Measurements from ENCODE around the gene FLNC.

Gene FLNC

DNA sequence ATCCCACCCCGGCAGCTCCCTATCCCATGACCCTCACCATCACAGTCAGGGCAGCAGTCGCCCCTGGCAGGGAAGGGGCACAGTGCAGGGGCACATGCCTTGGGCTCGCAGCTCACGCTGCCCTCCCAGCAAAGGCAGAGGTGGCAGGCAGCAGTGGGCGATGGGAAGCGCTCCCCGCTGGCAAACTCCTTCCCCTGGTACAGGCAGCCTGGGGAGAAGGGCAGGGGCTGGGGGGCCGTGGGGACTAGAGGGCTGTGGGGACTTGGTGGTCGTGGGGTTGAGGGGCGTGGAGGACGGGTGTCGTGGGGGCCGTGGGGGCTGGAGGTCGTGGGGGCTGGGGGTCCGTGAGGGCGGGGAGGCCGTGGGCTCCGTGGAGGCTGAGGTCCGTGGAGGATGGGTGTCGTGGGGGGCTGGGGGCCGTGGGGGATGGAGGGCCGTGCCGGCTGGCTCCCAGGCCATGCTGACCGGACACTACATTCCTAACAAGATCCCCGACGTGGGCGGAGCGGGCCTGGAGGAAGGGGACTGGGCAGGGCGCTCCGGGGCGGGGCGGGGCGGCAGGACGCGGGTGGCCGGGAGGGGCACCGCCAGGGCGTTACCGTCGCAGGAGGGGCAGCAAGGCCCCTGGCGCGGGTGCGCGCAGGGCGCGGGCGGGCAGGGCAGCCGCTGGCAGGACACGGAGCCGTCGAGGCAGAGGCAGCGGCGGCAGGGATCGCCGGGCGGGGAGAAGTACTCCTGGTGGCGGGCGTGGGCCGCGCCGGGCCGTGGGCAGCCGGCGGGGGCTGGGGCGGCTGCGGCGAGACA is 60.3 kb downstream of the FLNC start:
- H2AFZ ChIP-seq (ENCODE audit: low read length), result no peak overlapping the region
- no peak for TF ChIP-seq EZH2phosphoT487 (IDR thresholded peaks at IDR 0.05; ENCODE audit: borderline replicate concordance)
- TF ChIP-seq, protein P1, sequence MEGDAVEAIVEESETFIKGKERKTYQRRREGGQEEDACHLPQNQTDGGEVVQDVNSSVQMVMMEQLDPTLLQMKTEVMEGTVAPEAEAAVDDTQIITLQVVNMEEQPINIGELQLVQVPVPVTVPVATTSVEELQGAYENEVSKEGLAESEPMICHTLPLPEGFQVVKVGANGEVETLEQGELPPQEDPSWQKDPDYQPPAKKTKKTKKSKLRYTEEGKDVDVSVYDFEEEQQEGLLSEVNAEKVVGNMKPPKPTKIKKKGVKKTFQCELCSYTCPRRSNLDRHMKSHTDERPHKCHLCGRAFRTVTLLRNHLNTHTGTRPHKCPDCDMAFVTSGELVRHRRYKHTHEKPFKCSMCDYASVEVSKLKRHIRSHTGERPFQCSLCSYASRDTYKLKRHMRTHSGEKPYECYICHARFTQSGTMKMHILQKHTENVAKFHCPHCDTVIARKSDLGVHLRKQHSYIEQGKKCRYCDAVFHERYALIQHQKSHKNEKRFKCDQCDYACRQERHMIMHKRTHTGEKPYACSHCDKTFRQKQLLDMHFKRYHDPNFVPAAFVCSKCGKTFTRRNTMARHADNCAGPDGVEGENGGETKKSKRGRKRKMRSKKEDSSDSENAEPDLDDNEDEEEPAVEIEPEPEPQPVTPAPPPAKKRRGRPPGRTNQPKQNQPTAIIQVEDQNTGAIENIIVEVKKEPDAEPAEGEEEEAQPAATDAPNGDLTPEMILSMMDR (conservative IDR thresholded peaks at IDR 0.05; ENCODE audit: low read length), result no peak
- H3F3A ChIP-seq (ENCODE audit: low read depth), result no peaks in the 10 kb centered on the region
- no peaks in the 10 kb centered on the region for H3K4me1 ChIP-seq (ENCODE audit: insufficient read depth, low read length, poor library complexity, severe bottlenecking)
- H3K27me3 ChIP-seq (ENCODE audit: insufficient read depth, low read length, poor library complexity, severe bottlenecking), result no peaks in the 10 kb centered on the region
- H3K4me2 ChIP-seq (ENCODE audit: low read depth, low read length, poor library complexity, severe bottlenecking), result no peak overlapping the region
- H3K79me2 ChIP-seq (ENCODE audit: insufficient read depth, low read length), result no peaks in the 10 kb centered on the region
- H3K9ac ChIP-seq (ENCODE audit: low read depth, low read length, poor library complexity, severe bottlenecking), result no peak overlapping the region
- H3K4me3 ChIP-seq (ENCODE audit: low read length, poor library complexity, severe bottlenecking), result no peak overlapping the region
- H4K20me1 ChIP-seq (ENCODE audit: insufficient read depth, low read length, poor library complexity, severe bottlenecking), result no peaks in the 10 kb centered on the region
- H3K9me2 ChIP-seq (replicated peaks; ENCODE audit: low read depth, low read length), result no peaks in the 10 kb centered on the region
- no peaks in the 10 kb centered on the region for H3K36me3 ChIP-seq (ENCODE audit: insufficient read depth, low read length)
- H3K9me3 ChIP-seq (ENCODE audit: insufficient read depth, low read depth, low read length), result no peaks in the 10 kb centered on the region

DNA sequence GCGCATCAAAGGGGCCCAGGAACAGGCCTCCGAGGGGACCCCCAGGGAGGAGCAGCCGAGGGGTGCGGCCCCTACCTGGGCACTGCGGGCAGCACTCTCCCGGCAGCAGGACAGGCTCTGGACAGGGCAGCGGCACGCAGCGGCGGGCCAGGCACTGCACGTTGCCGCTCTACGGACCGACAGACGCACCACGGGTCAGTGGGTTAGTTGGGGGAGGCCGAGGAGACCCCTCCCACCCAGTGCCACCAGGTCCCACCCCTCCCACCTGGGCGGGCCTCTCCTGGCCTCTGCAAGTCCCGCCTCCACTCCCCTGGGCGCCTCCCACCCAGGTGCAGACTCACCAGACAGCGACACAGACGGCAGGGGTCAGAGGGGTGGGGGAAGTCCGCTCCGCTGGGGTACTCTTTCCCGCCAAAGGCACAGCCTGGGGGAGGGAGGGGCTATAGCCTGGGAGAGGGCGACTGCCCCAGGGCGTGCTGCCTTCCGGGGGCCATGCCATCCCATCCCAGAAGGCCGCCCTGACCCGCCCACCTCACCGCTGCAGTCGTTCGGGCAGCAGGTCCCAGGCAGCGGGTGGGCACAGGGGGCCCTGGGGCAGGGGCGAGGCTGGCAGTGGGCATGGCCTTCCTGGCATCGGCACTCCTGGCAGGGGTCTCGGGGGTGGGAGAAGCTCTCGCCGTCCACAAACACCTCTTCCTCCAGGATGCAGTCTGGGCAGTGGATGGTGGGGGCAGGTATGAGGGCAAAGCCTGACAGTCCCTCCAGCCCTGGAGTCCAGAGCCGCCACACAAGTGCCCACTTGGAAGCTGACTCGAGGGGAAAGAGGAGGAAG is 61.1 kb downstream of the FLNC start:
- Histone ChIP-seq H3K79me2 (ENCODE audit: insufficient read depth, low read length) (no peaks in the 10 kb centered on the region), H3K4me3 (ENCODE audit: low read length, poor library complexity, severe bottlenecking) (no peak overlapping the region), H3K9me2 (replicated peaks; ENCODE audit: low read depth, low read length) (no peaks in the 10 kb centered on the region), H3F3A (ENCODE audit: low read depth) (no peaks in the 10 kb centered on the region), H3K36me3 (ENCODE audit: insufficient read depth, low read length) (no peaks in the 10 kb centered on the region), H3K9me3 (ENCODE audit: insufficient read depth, low read depth, low read length) (no peaks in the 10 kb centered on the region), H3K27me3 (ENCODE audit: insufficient read depth, low read length, poor library complexity, severe bottlenecking) (no peaks in the 10 kb centered on the region), H2AFZ (ENCODE audit: low read length) (no peak overlapping the region), H3K4me1 (ENCODE audit: insufficient read depth, low read length, poor library complexity, severe bottlenecking) (no peaks in the 10 kb centered on the region), H4K20me1 (ENCODE audit: insufficient read depth, low read length, poor library complexity, severe bottlenecking) (no peaks in the 10 kb centered on the region), H3K4me2 (ENCODE audit: low read depth, low read length, poor library complexity, severe bottlenecking) (no peak overlapping the region), H3K9ac (ENCODE audit: low read depth, low read length, poor library complexity, severe bottlenecking) (no peak overlapping the region)
- TF ChIP-seq EZH2phosphoT487 (IDR thresholded peaks at IDR 0.05; ENCODE audit: borderline replicate concordance), result no peak
- TF ChIP-seq, protein P1 (conservative IDR thresholded peaks at IDR 0.05; ENCODE audit: low read length), result no peak

DNA sequence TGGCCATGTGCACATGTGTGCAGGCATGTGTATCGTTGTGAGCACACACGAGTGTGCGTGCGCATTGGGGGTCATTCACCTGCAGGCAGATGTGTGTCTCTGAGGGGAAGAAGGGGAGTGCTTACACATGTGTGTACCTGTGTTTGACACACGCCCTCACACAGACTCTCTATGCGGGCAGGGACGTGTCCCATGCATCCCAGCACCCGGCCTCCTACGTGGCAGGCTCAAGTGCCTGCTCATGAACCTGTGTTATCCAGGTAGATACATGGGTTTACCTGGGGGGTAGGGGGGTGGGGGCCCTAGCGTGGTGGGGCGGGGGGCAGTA is 61.7 kb downstream of the FLNC start:
- no peaks in the 10 kb centered on the region for H3K9me2 ChIP-seq (replicated peaks; ENCODE audit: low read depth, low read length)
- H3K79me2 ChIP-seq (ENCODE audit: insufficient read depth, low read length), result no peaks in the 10 kb centered on the region
- H3F3A ChIP-seq (ENCODE audit: low read depth), result no peaks in the 10 kb centered on the region
- no peak overlapping the region for H2AFZ ChIP-seq (ENCODE audit: low read length)
- no peaks in the 10 kb centered on the region for H3K36me3 ChIP-seq (ENCODE audit: insufficient read depth, low read length)
- no peak overlapping the region for H3K4me3 ChIP-seq (ENCODE audit: low read length, poor library complexity, severe bottlenecking)
- no peak overlapping the region for H3K9ac ChIP-seq (ENCODE audit: low read depth, low read length, poor library complexity, severe bottlenecking)
- H3K9me3 ChIP-seq (ENCODE audit: insufficient read depth, low read depth, low read length), result no peaks in the 10 kb centered on the region
- no peak for TF ChIP-seq EZH2phosphoT487 (IDR thresholded peaks at IDR 0.05; ENCODE audit: borderline replicate concordance)
- TF ChIP-seq, protein P1 (conservative IDR thresholded peaks at IDR 0.05; ENCODE audit: low read length), result no peak
- no peak overlapping the region for H3K4me2 ChIP-seq (ENCODE audit: low read depth, low read length, poor library complexity, severe bottlenecking)
- no peaks in the 10 kb centered on the region for H3K27me3 ChIP-seq (ENCODE audit: insufficient read depth, low read length, poor library complexity, severe bottlenecking)
- no peaks in the 10 kb centered on the region for H4K20me1 ChIP-seq (ENCODE audit: insufficient read depth, low read length, poor library complexity, severe bottlenecking)
- H3K4me1 ChIP-seq (ENCODE audit: insufficient read depth, low read length, poor library complexity, severe bottlenecking), result no peaks in the 10 kb centered on the region
